HepG2 (cell line): ENCODE data around the gene EPX. TPM values are rescaled to one million over a fixed set of nuclear protein-coding genes. Genes with fewer than 3 reads are reported as not detected.

Experiments
- BRCA1 ChIP-seq: sonication (generic); formaldehyde crosslinking; IDR thresholded peaks from 2 replicates; pipeline ENCODE4 v1.4.0; 2020; ENCODE audit warnings: missing genetic modification reagents
- DDIT3 ChIP-seq: sonication (generic); formaldehyde crosslinking; IDR thresholded peaks from 2 replicates; pipeline ENCODE4 v1.4.0; 2020; ENCODE audit warnings: mild to moderate bottlenecking, missing genetic modification reagents
- ETV6 ChIP-seq: sonication (generic); formaldehyde crosslinking; conservative IDR thresholded peaks from 2 replicates; pipeline ENCODE4 v1.4.0; 2020; ENCODE audit warnings: missing genetic modification reagents
- HNRNPL ChIP-seq: fragments of 200-400 bp; formaldehyde crosslinking; IDR thresholded peaks from 2 replicates; pipeline ENCODE4 v1.6.1; 2017; ENCODE audit warnings: mild to moderate bottlenecking, low read depth, low read length
- HOXD1 ChIP-seq: sonication (generic); formaldehyde crosslinking; IDR thresholded peaks from 2 replicates; pipeline ENCODE4 v1.5.0; 2020; ENCODE audit warnings: missing genetic modification reagents
- JARID2 ChIP-seq: sonication (generic); formaldehyde crosslinking; IDR thresholded peaks from 2 replicates; pipeline ENCODE4 v1.8.1; 2023; ENCODE audit warnings: missing genetic modification reagents, inconsistent platforms; ENCODE audit not compliant: insufficient replicate concordance
- JDP2 ChIP-seq: sonication (generic); formaldehyde crosslinking; IDR thresholded peaks from 2 replicates; pipeline ENCODE4 v1.8.1; 2022; ENCODE audit warnings: missing genetic modification reagents, borderline replicate concordance
- JUNB ChIP-seq: sonication (generic); formaldehyde crosslinking; IDR thresholded peaks from 2 replicates; pipeline ENCODE4 v1.8.0; 2022; ENCODE audit warnings: missing genetic modification reagents, mild to moderate bottlenecking, borderline replicate concordance
- JUND ChIP-seq: sonication (generic); formaldehyde crosslinking; IDR thresholded peaks from 2 replicates; pipeline ENCODE4 v1.8.0; 2022; ENCODE audit warnings: mild to moderate bottlenecking, missing genetic modification reagents
- KDM3A ChIP-seq: IDR thresholded peaks from 2 replicates; pipeline ENCODE4 v1.6.1; 2018; ENCODE audit warnings: low read depth, missing compliant biosample characterization
- PRPF4 ChIP-seq: fragments of 200-400 bp; formaldehyde crosslinking; IDR thresholded peaks from 2 replicates; pipeline ENCODE4 v1.6.1; 2016; ENCODE audit warnings: low read length, low read depth; ENCODE audit not compliant: poor library complexity, severe bottlenecking
- SOX6 ChIP-seq, 2 experiments: fragments of 450-650 bp in 1 of 2; sonication (generic) in 1 of 2; formaldehyde crosslinking in 1 of 2; IDR thresholded peaks; 2 replicates each; pipeline versions ENCODE4 v1.4.0 to v1.6.1; 2017 to 2020; ENCODE audit warnings: antibody characterized with exemption in 1 of 2, mild to moderate bottlenecking in 1 of 2, missing genetic modification reagents in 1 of 2
- SRY ChIP-seq: sonication (generic); formaldehyde crosslinking; IDR thresholded peaks from 2 replicates; pipeline ENCODE4 v1.8.0; 2022; ENCODE audit warnings: mild to moderate bottlenecking, missing genetic modification reagents
- TAF1 ChIP-seq: sonication (generic); formaldehyde crosslinking; IDR thresholded peaks from 2 replicates; pipeline ENCODE4 v1.4.0; 2020; ENCODE audit warnings: missing genetic modification reagents
- TSC22D2 ChIP-seq: sonication (generic); formaldehyde crosslinking; IDR thresholded peaks from 2 replicates; pipeline ENCODE4 v1.5.1; 2020; ENCODE audit warnings: missing genetic modification reagents, mild to moderate bottlenecking, borderline replicate concordance
- ZKSCAN8 ChIP-seq: IDR thresholded peaks from 2 replicates; pipeline ENCODE4 v1.6.1; 2016; ENCODE audit warnings: borderline replicate concordance, missing genetic modification reagents, missing compliant biosample characterization
- ZNF451 ChIP-seq: sonication (generic); formaldehyde crosslinking; IDR thresholded peaks from 2 replicates; pipeline ENCODE4 v1.5.0; 2020; ENCODE audit warnings: mild to moderate bottlenecking, missing genetic modification reagents
- ZNF549 ChIP-seq: sonication (generic); formaldehyde crosslinking; IDR thresholded peaks from 2 replicates; pipeline ENCODE4 v1.5.0; 2020; ENCODE audit warnings: missing genetic modification reagents
- ZNF816 ChIP-seq: sonication (generic); formaldehyde crosslinking; IDR thresholded peaks from 2 replicates; pipeline ENCODE4 v1.8.0; 2022; ENCODE audit warnings: missing genetic modification reagents, mild to moderate bottlenecking, borderline replicate concordance
- polyA plus RNA-seq, 8 experiments: library from polyadenylated mRNA; depleted of rRNA in 3 of 8; stranded (reverse) in 7 of 8; unstranded in 1 of 8; fragments of >200 nt; fragmentation: Illumina TruSeq in 4 of 8; extraction: Trizol in 4 of 8; gene quantifications; 2 replicates each; pipeline versions ENCODE4 v1.2.1 to v1.2.3, GENCODE V29; 2011 to 2016; ENCODE audit warnings: low read depth in 4 of 8, missing spikeins in 1 of 8, mixed read lengths in 1 of 8; ENCODE audit not compliant: insufficient read depth in 1 of 8
- total RNA-seq, 5 experiments: library from RNA; depleted of rRNA; stranded (reverse); fragments of >200 nt; fragmentation: Illumina TruSeq; extraction: Trizol; gene quantifications; 2 replicates each; pipeline ENCODE4 v1.2.3, GENCODE V29; 2016; ENCODE audit warnings: low read depth in 1 of 5
- TF ChIP-seq, protein P1 (sequence below): fragments of 450-650 bp; IDR thresholded peaks from 2 replicates; pipeline ENCODE4 v1.6.1; 2017; ENCODE audit warnings: mild to moderate bottlenecking
- TF ChIP-seq, protein P2 (sequence below): sonication (generic); formaldehyde crosslinking; IDR thresholded peaks from 2 replicates; pipeline ENCODE4 v1.9.0; 2021; ENCODE audit warnings: missing genetic modification reagents, mild to moderate bottlenecking, borderline replicate concordance
- TF ChIP-seq, protein P3 (sequence below): sonication (generic); formaldehyde crosslinking; IDR thresholded peaks from 2 replicates; pipeline ENCODE4 v1.8.0; 2022; ENCODE audit warnings: missing genetic modification reagents, mild to moderate bottlenecking, borderline replicate concordance

EPX gene
- total and polyA plus RNA-seq, 2 of the 13 experiments (the other 11 are each of a cell fraction or from before 2014, with no cell fraction given) = not detected

- 0 out of 2 replicates have a peak, but pooled peaks have one; percentile 63 for TF ChIP-seq BRCA1 (CRISPR knock-in tag)
- TF ChIP-seq, protein P1, sequence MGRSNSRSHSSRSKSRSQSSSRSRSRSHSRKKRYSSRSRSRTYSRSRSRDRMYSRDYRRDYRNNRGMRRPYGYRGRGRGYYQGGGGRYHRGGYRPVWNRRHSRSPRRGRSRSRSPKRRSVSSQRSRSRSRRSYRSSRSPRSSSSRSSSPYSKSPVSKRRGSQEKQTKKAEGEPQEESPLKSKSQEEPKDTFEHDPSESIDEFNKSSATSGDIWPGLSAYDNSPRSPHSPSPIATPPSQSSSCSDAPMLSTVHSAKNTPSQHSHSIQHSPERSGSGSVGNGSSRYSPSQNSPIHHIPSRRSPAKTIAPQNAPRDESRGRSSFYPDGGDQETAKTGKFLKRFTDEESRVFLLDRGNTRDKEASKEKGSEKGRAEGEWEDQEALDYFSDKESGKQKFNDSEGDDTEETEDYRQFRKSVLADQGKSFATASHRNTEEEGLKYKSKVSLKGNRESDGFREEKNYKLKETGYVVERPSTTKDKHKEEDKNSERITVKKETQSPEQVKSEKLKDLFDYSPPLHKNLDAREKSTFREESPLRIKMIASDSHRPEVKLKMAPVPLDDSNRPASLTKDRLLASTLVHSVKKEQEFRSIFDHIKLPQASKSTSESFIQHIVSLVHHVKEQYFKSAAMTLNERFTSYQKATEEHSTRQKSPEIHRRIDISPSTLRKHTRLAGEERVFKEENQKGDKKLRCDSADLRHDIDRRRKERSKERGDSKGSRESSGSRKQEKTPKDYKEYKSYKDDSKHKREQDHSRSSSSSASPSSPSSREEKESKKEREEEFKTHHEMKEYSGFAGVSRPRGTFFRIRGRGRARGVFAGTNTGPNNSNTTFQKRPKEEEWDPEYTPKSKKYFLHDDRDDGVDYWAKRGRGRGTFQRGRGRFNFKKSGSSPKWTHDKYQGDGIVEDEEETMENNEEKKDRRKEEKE = no peak
- TF ChIP-seq HNRNPL = 0 out of 2 replicates have a peak, but pooled peaks have one; percentile 32
- no peak for TF ChIP-seq JDP2 (CRISPR knock-in tag)
- TF ChIP-seq JUND = no peak
- TF ChIP-seq HOXD1 (CRISPR knock-in tag) = no peak
- TF ChIP-seq JUNB (CRISPR knock-in tag) = 0 out of 2 replicates have a peak, but pooled peaks have one; percentile 49
- peak; percentile 96 for TF ChIP-seq ZNF451
- peak; percentile 72; the same call in 1 of the 2 replicates for TF ChIP-seq TSC22D2 (CRISPR knock-in tag)
- TF ChIP-seq, protein P2, sequence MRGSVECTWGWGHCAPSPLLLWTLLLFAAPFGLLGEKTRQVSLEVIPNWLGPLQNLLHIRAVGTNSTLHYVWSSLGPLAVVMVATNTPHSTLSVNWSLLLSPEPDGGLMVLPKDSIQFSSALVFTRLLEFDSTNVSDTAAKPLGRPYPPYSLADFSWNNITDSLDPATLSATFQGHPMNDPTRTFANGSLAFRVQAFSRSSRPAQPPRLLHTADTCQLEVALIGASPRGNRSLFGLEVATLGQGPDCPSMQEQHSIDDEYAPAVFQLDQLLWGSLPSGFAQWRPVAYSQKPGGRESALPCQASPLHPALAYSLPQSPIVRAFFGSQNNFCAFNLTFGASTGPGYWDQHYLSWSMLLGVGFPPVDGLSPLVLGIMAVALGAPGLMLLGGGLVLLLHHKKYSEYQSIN (CRISPR knock-in tag) = no peak
- no peak for TF ChIP-seq DDIT3 (CRISPR knock-in tag)
- TF ChIP-seq ZNF549 (CRISPR knock-in tag) = no peak
- no peak for TF ChIP-seq JARID2
- peak; percentile 59; the same call in 1 of the 2 replicates for TF ChIP-seq SRY (CRISPR knock-in tag)
- TF ChIP-seq TAF1 (CRISPR knock-in tag) = no peak
- TF ChIP-seq ETV6 = 0 out of 2 replicates have a peak, but pooled peaks have one; percentile 32
- no peak for TF ChIP-seq SOX6 (IDR thresholded peaks at IDR 0.05)
- peak; percentile 40; the same call in 1 of the 2 replicates for TF ChIP-seq SOX6 (CRISPR knock-in tag; IDR thresholded peaks at IDR 0.05)
- no peak; the same call in 1 of the 2 replicates for TF ChIP-seq ZNF816 (CRISPR knock-in tag)
- no peak for TF ChIP-seq ZKSCAN8 (CRISPR knock-in tag)
- TF ChIP-seq PRPF4 = no peak
- TF ChIP-seq, protein P3, sequence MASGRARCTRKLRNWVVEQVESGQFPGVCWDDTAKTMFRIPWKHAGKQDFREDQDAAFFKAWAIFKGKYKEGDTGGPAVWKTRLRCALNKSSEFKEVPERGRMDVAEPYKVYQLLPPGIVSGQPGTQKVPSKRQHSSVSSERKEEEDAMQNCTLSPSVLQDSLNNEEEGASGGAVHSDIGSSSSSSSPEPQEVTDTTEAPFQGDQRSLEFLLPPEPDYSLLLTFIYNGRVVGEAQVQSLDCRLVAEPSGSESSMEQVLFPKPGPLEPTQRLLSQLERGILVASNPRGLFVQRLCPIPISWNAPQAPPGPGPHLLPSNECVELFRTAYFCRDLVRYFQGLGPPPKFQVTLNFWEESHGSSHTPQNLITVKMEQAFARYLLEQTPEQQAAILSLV (CRISPR knock-in tag) = no peak; the same call in 1 of the 2 replicates
- TF ChIP-seq KDM3A (CRISPR knock-in tag) = peak; percentile 56; the same call in 1 of the 2 replicates
Measured at GRCh38 chr17:58249270-58250133, 57.0 kb downstream of the EPX start (continued).
